H1 (cell line): Measurements from ENCODE around the gene ZNF225. TPM values are rescaled to one million over a fixed set of nuclear protein-coding genes. Genes with fewer than 3 reads are reported as not detected.

ENCODE experiments used
- CTCF ChIA-PET: fragments of 300-600 bp; sonication (Branson Sonifier 250); formaldehyde crosslinking; loops from one replicate; lab custom pipeline; 2021; ENCODE audit not compliant: partially characterized antibody; lab: Charles Lee
- POLR2A ChIA-PET: fragments of 300-600 bp; sonication (Branson Sonifier 250); formaldehyde crosslinking; loops from one replicate; lab custom pipeline; 2021; ENCODE audit warnings: inconsistent platforms; ENCODE audit not compliant: partially characterized antibody; lab: Charles Lee
- DNase-seq, 2 experiments: peaks; one replicate each; pipeline versions ENCODE4 v3.0.0 to v3.0.0-alpha.2; 2010 to 2022; ENCODE audit warnings: low spot score in 2 of 2, low read depth in 1 of 2, mixed read lengths in 1 of 2
- FAIRE-seq: peaks from 2 replicates; lab custom pipeline; 2011; peaks lifted over from hg19 to GRCh38; lab: Jason Lieb, UNC
- H2AFZ ChIP-seq: 2 replicates; pipeline ENCODE4 v1.8.1; 2012; ENCODE audit warnings: low read length, inconsistent platforms
- H2AK5ac ChIP-seq: 2 replicates; pipeline ENCODE4 v1.6.1; 2013; ENCODE audit warnings: low read depth, low read length
- H2BK120ac ChIP-seq: replicated peaks from 2 replicates; pipeline ENCODE3; 2013; ENCODE audit warnings: low read depth, low read length, inconsistent platforms
- H2BK12ac ChIP-seq: 2 replicates; pipeline ENCODE4 v1.6.1; 2013; ENCODE audit warnings: low read depth, low read length
- H2BK15ac ChIP-seq: 2 replicates; pipeline ENCODE4 v1.6.1; 2013; ENCODE audit warnings: low read length
- H2BK20ac ChIP-seq: 2 replicates; pipeline ENCODE4 v1.6.1; 2013; ENCODE audit warnings: low read length
- H2BK5ac ChIP-seq: 2 replicates; pipeline ENCODE4 v1.6.1; 2013; ENCODE audit warnings: low read depth, low read length
- H3K14ac ChIP-seq: 2 replicates; pipeline ENCODE4 v1.6.1; 2013; ENCODE audit warnings: inconsistent platforms; ENCODE audit not compliant: insufficient read length
- H3K18ac ChIP-seq: 2 replicates; pipeline ENCODE4 v1.6.1; 2013; ENCODE audit warnings: low read length; ENCODE audit errors: extremely low read depth
- H3K23ac ChIP-seq: 2 replicates; pipeline ENCODE4 v1.6.1; 2013; ENCODE audit warnings: inconsistent platforms; ENCODE audit not compliant: insufficient read length
- H3K23me2 ChIP-seq: 2 replicates; pipeline ENCODE4 v1.6.1; 2013; ENCODE audit warnings: low read depth, low read length
- H3K27ac ChIP-seq: 2 replicates; pipeline ENCODE4 v1.6.1; 2011; ENCODE audit warnings: low read depth, low read length, inconsistent platforms
- H3K27me3 ChIP-seq, 4 experiments: replicated peaks in 1 of 4; 1 replicate in 1 of 4; 2 replicates in 3 of 4; pipeline versions ENCODE4 v1.6.1 to v1.8.1; 2011 to 2013; ENCODE audit warnings: low read length in 3 of 4, mild to moderate bottlenecking in 3 of 4, inconsistent platforms in 2 of 4, mixed read lengths in 2 of 4, moderate library complexity in 1 of 4; ENCODE audit not compliant: control insufficient read depth in 3 of 4, insufficient read depth in 3 of 4; ENCODE audit errors: extremely low read depth in 1 of 4
- H3K36me3 ChIP-seq, 4 experiments: 2 replicates each; pipeline versions ENCODE4 v1.6.1 to v1.8.1; 2011 to 2013; ENCODE audit warnings: mild to moderate bottlenecking in 4 of 4, low read length in 3 of 4, moderate library complexity in 2 of 4, control low read depth in 1 of 4, inconsistent platforms in 1 of 4; ENCODE audit not compliant: insufficient read depth in 4 of 4, control insufficient read depth in 2 of 4
- H3K4ac ChIP-seq: replicated peaks from 2 replicates; pipeline ENCODE3; 2013; ENCODE audit warnings: low read length, low read depth, mixed read lengths, inconsistent platforms; ENCODE audit not compliant: insufficient read length
- H3K4me1 ChIP-seq, 4 experiments: replicated peaks in 1 of 4; 1 replicate in 1 of 4; 2 replicates in 3 of 4; pipeline versions ENCODE4 v1.6.1 to v1.8.1; 2011 to 2013; ENCODE audit warnings: low read length in 3 of 4, inconsistent platforms in 2 of 4, mixed read lengths in 1 of 4; ENCODE audit not compliant: insufficient read depth in 4 of 4, control insufficient read depth in 3 of 4
- H3K4me2 ChIP-seq, 2 experiments: 2 replicates each; pipeline versions ENCODE4 v1.6.1 to v1.8.1; 2011 to 2013; ENCODE audit warnings: low read depth in 2 of 2, low read length in 2 of 2, control low read depth in 1 of 2, inconsistent platforms in 1 of 2, mild to moderate bottlenecking in 1 of 2; ENCODE audit not compliant: insufficient read depth in 1 of 2
- H3K4me3 ChIP-seq, 4 experiments: fragments of 200-600, 300-600 bp in 1 of 4; sonication (generic), shearing (Covaris generic), sonication (Bioruptor Twin) in 1 of 4; 2 replicates each; pipeline versions ENCODE4 v1.5.1 to v1.8.1; 2011 to 2016; ENCODE audit warnings: low read length in 4 of 4, low read depth in 3 of 4, control low read depth in 2 of 4, inconsistent platforms in 2 of 4, mild to moderate bottlenecking in 2 of 4, mixed read lengths in 1 of 4, moderate library complexity in 1 of 4; ENCODE audit not compliant: insufficient read depth in 2 of 4; ENCODE audit errors: extremely low read depth in 1 of 4
- H3K56ac ChIP-seq: replicated peaks from 2 replicates; pipeline ENCODE3; 2013; ENCODE audit warnings: low read depth, mild to moderate bottlenecking, mixed read lengths, low read length, inconsistent platforms; ENCODE audit not compliant: insufficient read length
- H3K79me1 ChIP-seq: 2 replicates; pipeline ENCODE4 v1.6.1; 2013; ENCODE audit warnings: low read depth, low read length, control low read depth
- H3K79me2 ChIP-seq, 2 experiments: 2 replicates each; pipeline versions ENCODE4 v1.6.1 to v1.8.1; 2012 to 2013; ENCODE audit warnings: low read length in 2 of 2, mild to moderate bottlenecking in 2 of 2, inconsistent platforms in 1 of 2; ENCODE audit not compliant: insufficient read depth in 2 of 2, control insufficient read depth in 1 of 2
- H3K9ac ChIP-seq, 4 experiments: replicated peaks in 1 of 4; 1 replicate in 1 of 4; 2 replicates in 3 of 4; pipeline versions ENCODE4 v1.6.1 to v1.8.1; 2011 to 2013; ENCODE audit warnings: low read depth in 3 of 4, low read length in 3 of 4, control low read depth in 2 of 4, mild to moderate bottlenecking in 2 of 4, moderate library complexity in 2 of 4, inconsistent platforms in 1 of 4; ENCODE audit errors: extremely low read depth in 1 of 4
- H3K9me3 ChIP-seq, 2 experiments: 2 replicates each; pipeline versions ENCODE4 v1.6.1 to v1.8.1; 2012 to 2013; ENCODE audit warnings: mild to moderate bottlenecking in 2 of 2, moderate library complexity in 2 of 2, control low read depth in 1 of 2, inconsistent platforms in 1 of 2, low read depth in 1 of 2, low read length in 1 of 2, mixed read lengths in 1 of 2; ENCODE audit not compliant: insufficient read depth in 2 of 2
- H4K20me1 ChIP-seq, 2 experiments: replicated peaks in 1 of 2; 2 replicates each; pipeline versions ENCODE3 to v1.8.1; 2011 to 2013; ENCODE audit warnings: inconsistent platforms in 2 of 2, low read length in 2 of 2, mild to moderate bottlenecking in 1 of 2; ENCODE audit not compliant: insufficient read depth in 2 of 2, control insufficient read depth in 1 of 2
- H4K5ac ChIP-seq: 2 replicates; pipeline ENCODE4 v1.6.1; 2013; ENCODE audit warnings: low read length, low read depth, mixed read lengths, inconsistent platforms; ENCODE audit not compliant: insufficient read length
- H4K8ac ChIP-seq: 2 replicates; pipeline ENCODE4 v1.8.0; 2013; ENCODE audit warnings: mild to moderate bottlenecking, moderate library complexity, low read length, inconsistent platforms; ENCODE audit not compliant: insufficient read depth; ENCODE audit errors: extremely low read depth
- H4K91ac ChIP-seq: replicated peaks from 2 replicates; pipeline ENCODE3; 2013; ENCODE audit warnings: low read length, mixed read lengths, inconsistent platforms; ENCODE audit not compliant: insufficient read length
- RBBP5 ChIP-seq: IDR thresholded peaks from 2 replicates; pipeline ENCODE4 v1.7.1; 2012; ENCODE audit warnings: low read depth, mild to moderate bottlenecking, inconsistent platforms, low read length, moderate library complexity, borderline replicate concordance
- SP4 ChIP-seq: IDR thresholded peaks from 2 replicates; pipeline ENCODE4 v1.6.1; 2012; ENCODE audit warnings: low read length, inconsistent platforms
- TAF7 ChIP-seq: optimal IDR thresholded peaks from 2 replicates; pipeline ENCODE3; 2011; ENCODE audit warnings: low read depth, mild to moderate bottlenecking, inconsistent platforms, low read length, moderate library complexity, borderline replicate concordance
- WGBS, 2 experiments: shearing (Covaris generic) in 1 of 2; methylation state at CpG; one replicate each; pipeline versions ENCODE4 v1.1.6 to v1.1.7; 2013 to 2015; ENCODE audit warnings: low lambda C conversion rate in 2 of 2, mixed read lengths in 2 of 2, inconsistent platforms in 1 of 2, low coverage in 1 of 2, missing lambda C conversion rate in 1 of 2; ENCODE audit not compliant: insufficient replicate concordance in 2 of 2, insufficient coverage in 1 of 2, insufficient read length in 1 of 2; ENCODE audit errors: extremely low coverage in 1 of 2, missing lambda C conversion rate in 1 of 2; 5-methylcytosine and 5-hydroxymethylcytosine counted together
- polyA plus RNA-seq, 7 experiments: library from polyadenylated mRNA; depleted of rRNA in 3 of 7; stranded (reverse) in 5 of 7; unstranded in 2 of 7; fragments of >200 nt in 5 of 7; fragments of 200-250 nt in 2 of 7; gene quantifications; 1 replicate in 5 of 7; 2 replicates in 1 of 7; 4 replicates in 1 of 7; pipeline versions ENCODE4 v1.2.1 to v1.2.3, GENCODE V29; 2011 to 2013; ENCODE audit warnings: missing spikeins in 2 of 7, mixed read lengths in 2 of 7
- total RNA-seq: library from RNA; stranded (reverse); fragmentation: NEBNext Ultra II Directional; extraction: Animal tissue kit (Norgen Biotek cat#: 25700); gene quantifications from 2 replicates; pipeline ENCODE4 v1.2.1, GENCODE V29; 2021

The ZNF225 gene
- total and polyA plus RNA-seq, 2 of the 8 experiments (the other 6 are each of a cell fraction or from before 2014, with no cell fraction given): 0.98 to 5.0 TPM

GRCh38 chr19:44069415-44069814 lies 43.8 kb upstream of the ZNF225 start:
- H3K4ac ChIP-seq: no peak overlapping the region
- H3K79me1 ChIP-seq: no peaks in the 10 kb centered on the region
- no peaks in the 10 kb centered on the region; a peak in 1 of 4 replicates for H3K79me2 ChIP-seq
- H2BK20ac ChIP-seq: no peak overlapping the region
- no peak overlapping the region for H3K18ac ChIP-seq
- no peak overlapping the region for H3K4me2 ChIP-seq
- no peak overlapping the region for H3K4me3 ChIP-seq
- H2BK15ac ChIP-seq: no peak overlapping the region
- ChIA-PET CTCF (interaction anchor here (1.5 kb wide), 1 partner anchor 11 kb away, joined by 5 read pairs; no protein-coding TSS in a partner anchor), POLR2A (interaction anchor here (1.4 to 1.5 kb wide), 3 partner anchors 8 to 12 kb away, joined by 3 read pairs; no protein-coding TSS in a partner anchor)
- H3K4me1 ChIP-seq: peaks cover 0 to 1% (median 0%) of the 10 kb centered on the region in 4 experiments; a peak in 2 of 7 replicates
- no peak overlapping the region for H2BK120ac ChIP-seq
- no peak overlapping the region for H3K14ac ChIP-seq
- H4K91ac ChIP-seq: no peak overlapping the region
- H3K9ac ChIP-seq: no peak overlapping the region
- H3K27me3 ChIP-seq: peaks cover 0 to 5% (median 2%) of the 10 kb centered on the region in 4 experiments; a peak in 3 of 7 replicates
- FAIRE-seq (no peak), DNase-seq (no peak)
- no peak overlapping the region for H2AK5ac ChIP-seq
- TF ChIP-seq RBBP5 (no peak), TAF7 (no peak), SP4 (no peak)
- H3K56ac ChIP-seq: no peak overlapping the region
- no peak overlapping the region for H2AFZ ChIP-seq
- no peaks in the 10 kb centered on the region for H4K20me1 ChIP-seq
- H2BK12ac ChIP-seq: no peak overlapping the region
- peaks cover 26 to 29% of the 10 kb centered on the region in 2 experiments for H3K9me3 ChIP-seq
- peaks cover 3 to 31% (median 19%) of the 10 kb centered on the region in 4 experiments; a peak in 5 of 8 replicates for H3K36me3 ChIP-seq
- peaks cover 9% of the 10 kb centered on the region for H3K23me2 ChIP-seq
- no peak overlapping the region for H3K27ac ChIP-seq
- no peak overlapping the region for H3K23ac ChIP-seq
- H4K8ac ChIP-seq: no peak overlapping the region
- WGBS, 2 experiments: 75% methylated on average over 1 of the region's 1 CpG; no CpG with 5 or more reads in 1 of the 2 experiments
- no peak overlapping the region for H2BK5ac ChIP-seq
- H4K5ac ChIP-seq: no peak overlapping the region
